Mucosa of stomach (tissue), 1 donor: ENCODE measurements around the gene OR51A7.
"Not testable (repeated sequence)": the region's sequence is repeated elsewhere in the genome, so short reads cannot be mapped to it uniquely, and the experiment has no call there.

Source experiments
- H3K27me3 ChIP-seq: one replicate; pipeline ENCODE4 v1.7.0; 2013; ENCODE audit warnings: mild to moderate bottlenecking, low read length; ENCODE audit not compliant: control insufficient read depth, insufficient read depth
- H3K36me3 ChIP-seq: one replicate; pipeline ENCODE4 v1.7.0; 2013; ENCODE audit warnings: low read length; ENCODE audit not compliant: control insufficient read depth, insufficient read depth
- H3K4me1 ChIP-seq: one replicate; pipeline ENCODE4 v1.7.0; 2013; ENCODE audit warnings: mild to moderate bottlenecking, low read length; ENCODE audit not compliant: control insufficient read depth, insufficient read depth
- H3K4me3 ChIP-seq: one replicate; pipeline ENCODE4 v1.7.0; 2013; ENCODE audit warnings: low read length
- H3K9ac ChIP-seq: one replicate; pipeline ENCODE4 v1.7.0; 2013; ENCODE audit warnings: mild to moderate bottlenecking, low read length, moderate library complexity
- H3K9me3 ChIP-seq: one replicate; pipeline ENCODE4 v1.7.0; 2013; ENCODE audit warnings: mild to moderate bottlenecking, low read length, moderate library complexity; ENCODE audit not compliant: control insufficient read depth
- donor health status: Pancreatic carcinoma.

OR51A7 gene

DNA sequence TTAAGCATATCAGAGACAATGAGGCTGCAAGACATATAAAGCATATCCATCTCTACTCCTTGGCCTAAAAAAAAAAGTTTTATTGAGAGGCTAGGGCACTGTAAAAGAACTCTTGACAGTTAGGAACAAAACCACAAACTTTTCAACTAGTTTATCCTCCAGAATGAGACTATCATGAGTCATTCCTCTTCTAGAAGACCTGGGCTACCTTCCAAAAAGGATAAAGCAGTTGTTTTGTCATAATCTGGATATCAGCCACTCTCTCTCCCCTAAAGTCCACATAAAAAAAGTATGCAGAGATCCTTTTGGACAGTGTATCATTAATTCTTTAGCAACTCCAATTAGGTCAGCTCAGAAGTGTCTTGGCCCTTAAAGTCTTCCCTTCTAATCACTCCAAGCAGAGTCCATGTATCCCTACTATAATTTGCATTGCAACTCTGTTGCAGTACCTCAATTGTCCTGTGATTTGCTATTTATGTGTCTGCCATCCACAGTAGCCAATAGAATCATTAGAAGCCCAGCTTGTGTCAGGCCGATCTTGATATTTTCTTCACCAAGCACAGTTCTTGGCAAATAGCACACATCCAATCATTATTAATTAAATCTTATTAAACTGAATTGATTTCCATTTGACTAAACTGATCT is 11.5 kb upstream of the OR51A7 start:
- Histone ChIP-seq H3K4me3 (no peak overlapping the region), H3K4me1 (no peaks in the 10 kb centered on the region), H3K36me3 (no peaks in the 10 kb centered on the region), H3K27me3 (no peaks in the 10 kb centered on the region), H3K9me3 (no peaks in the 10 kb centered on the region), H3K9ac (no peak overlapping the region)

DNA sequence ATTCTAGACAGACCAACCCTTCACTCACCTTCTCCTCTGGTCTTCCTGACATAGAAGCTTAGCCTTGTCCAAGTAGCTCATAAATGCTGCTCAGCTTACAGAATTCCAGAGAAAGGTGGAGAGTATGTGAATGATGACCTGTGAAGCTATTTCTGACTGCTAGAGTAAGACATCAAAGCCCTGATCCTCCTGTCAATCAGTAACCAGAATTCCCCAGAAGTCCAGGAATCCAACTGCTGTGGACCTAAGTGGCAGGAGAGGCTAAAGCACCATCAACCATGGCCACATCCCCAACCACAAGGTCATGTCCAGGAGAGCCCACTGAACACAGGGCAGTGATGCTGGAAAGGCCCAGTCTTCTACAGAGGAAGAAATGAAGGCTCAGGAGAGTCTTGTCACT is 13.0 kb downstream of the OR51A7 start:
- no peaks in the 10 kb centered on the region for H3K9me3 ChIP-seq
- no peaks in the 10 kb centered on the region for H3K27me3 ChIP-seq
- H3K4me1 ChIP-seq, result no peaks in the 10 kb centered on the region
- no peak overlapping the region for H3K9ac ChIP-seq
- no peak overlapping the region for H3K4me3 ChIP-seq
- H3K36me3 ChIP-seq, result no peaks in the 10 kb centered on the region

DNA sequence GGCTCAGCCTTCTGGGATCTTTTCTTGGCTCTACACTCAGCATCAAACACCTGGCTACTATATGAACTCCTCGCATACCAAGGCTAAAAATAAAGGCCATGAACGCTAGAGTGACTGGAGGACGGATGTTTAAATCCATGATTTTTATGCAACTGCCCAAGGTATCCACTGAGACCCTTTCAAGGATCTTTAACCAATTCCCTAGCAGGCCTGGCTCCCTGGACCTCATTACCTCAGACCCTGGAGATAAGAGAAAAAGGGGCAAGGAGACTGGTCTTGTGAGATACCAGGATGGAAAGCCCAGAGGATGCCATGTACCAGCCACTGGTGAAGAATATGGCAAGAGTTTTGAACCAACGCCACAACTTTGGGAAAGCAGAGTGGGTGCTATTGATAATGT is 15.7 kb downstream of the OR51A7 start, which contains the start of gene OR51G2:
TSS of gene OR51G2 (minus strand) at position 101 of the 400 bp plus-strand sequence. CDS start 3,687 bp downstream, outside the sequence.
- H3K4me3 ChIP-seq, result no peak within 1 kb of the TSS
- no peaks in the 10 kb centered on the region for H3K9me3 ChIP-seq
- H3K27me3 ChIP-seq, result no peaks in the 10 kb centered on the region
- no peaks in the 10 kb centered on the region for H3K4me1 ChIP-seq
- H3K9ac ChIP-seq, result no peak within 1 kb of the TSS
- H3K36me3 ChIP-seq, result no peaks in the 10 kb centered on the region

DNA sequence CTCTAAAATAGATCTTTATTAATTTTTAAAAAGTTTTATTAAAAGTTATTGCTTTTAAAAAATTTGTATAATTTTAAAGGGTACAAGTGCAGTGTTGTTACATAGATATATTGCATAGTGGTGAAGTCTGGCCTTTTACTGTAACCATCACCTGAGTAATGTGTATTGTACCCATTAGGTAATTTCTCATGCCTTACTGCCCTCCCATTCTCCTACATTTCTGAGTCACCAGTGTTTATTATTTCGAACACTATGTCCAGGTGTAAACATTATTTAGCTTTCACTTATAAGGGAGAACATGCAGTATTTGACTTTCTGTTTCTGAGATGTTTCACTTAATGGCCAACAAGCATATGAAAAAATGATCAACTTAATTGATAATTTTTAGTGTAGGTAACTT is 18.2 kb downstream of the OR51A7 start:
- Histone ChIP-seq H3K4me3 (no peak overlapping the region), H3K27me3 (no peaks in the 10 kb centered on the region), H3K36me3 (no peaks in the 10 kb centered on the region), H3K9ac (no peak overlapping the region), H3K4me1 (no peaks in the 10 kb centered on the region), H3K9me3 (no peaks in the 10 kb centered on the region)

DNA sequence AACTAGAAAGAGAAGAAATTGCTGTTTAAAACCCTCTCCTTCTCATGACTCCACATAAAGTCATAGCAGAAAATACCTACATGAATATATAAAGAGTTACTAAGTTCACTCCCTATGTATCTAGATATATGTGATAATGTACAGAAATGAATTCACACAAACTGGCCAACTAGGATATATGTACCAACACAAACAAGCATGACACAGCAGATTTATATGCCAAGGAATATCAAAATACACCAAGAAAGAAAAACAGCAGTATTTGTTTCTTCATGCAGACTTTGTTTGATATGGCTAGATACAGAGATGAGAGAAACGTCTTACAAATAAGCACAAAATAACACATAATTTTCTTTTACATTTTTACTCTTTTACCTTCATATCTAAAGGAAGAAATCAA is 18.7 kb downstream of the OR51A7 start:
- no peak overlapping the region for H3K9ac ChIP-seq

DNA sequence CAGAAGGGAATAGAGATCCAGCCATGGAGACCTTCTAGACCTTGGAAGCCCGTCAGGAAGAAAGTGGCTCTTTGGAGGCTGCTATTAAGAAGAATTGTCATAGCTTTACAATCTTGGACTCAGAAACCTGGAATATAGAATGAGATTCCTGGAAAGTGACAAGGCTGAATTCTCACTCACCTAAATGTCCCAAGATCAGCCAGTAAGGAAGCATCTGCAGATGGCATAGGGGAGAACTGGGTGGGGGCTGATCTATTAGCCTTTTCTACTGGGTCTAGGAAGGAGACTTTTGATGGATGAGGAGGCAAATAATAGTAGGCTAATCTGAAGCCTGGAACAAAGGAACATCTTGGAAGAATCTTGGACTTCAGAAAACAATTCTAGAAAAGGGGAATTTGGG is 20.7 kb downstream of the OR51A7 start, which contains the start of gene OR51G1:
TSS of gene OR51G1 (minus strand) at position 101 of the 400 bp plus-strand sequence. CDS start at position 101, 0 bp downstream.
- H3K4me3 ChIP-seq, result no peak within 1 kb of the TSS
- no peak within 1 kb of the TSS for H3K9ac ChIP-seq
- no peaks in the 10 kb centered on the region for H3K27me3 ChIP-seq
- H3K9me3 ChIP-seq, result no peaks in the 10 kb centered on the region
- H3K36me3 ChIP-seq, result no peaks in the 10 kb centered on the region
- H3K4me1 ChIP-seq, result no peaks in the 10 kb centered on the region

More for the DNA sequence above, 18.7 kb downstream of the OR51A7 start:
- no peaks in the 10 kb centered on the region for H3K9me3 ChIP-seq
- H3K27me3 ChIP-seq, result no peaks in the 10 kb centered on the region
- no peak overlapping the region for H3K4me3 ChIP-seq
- H3K4me1 ChIP-seq, result no peaks in the 10 kb centered on the region
- no peaks in the 10 kb centered on the region for H3K36me3 ChIP-seq

DNA sequence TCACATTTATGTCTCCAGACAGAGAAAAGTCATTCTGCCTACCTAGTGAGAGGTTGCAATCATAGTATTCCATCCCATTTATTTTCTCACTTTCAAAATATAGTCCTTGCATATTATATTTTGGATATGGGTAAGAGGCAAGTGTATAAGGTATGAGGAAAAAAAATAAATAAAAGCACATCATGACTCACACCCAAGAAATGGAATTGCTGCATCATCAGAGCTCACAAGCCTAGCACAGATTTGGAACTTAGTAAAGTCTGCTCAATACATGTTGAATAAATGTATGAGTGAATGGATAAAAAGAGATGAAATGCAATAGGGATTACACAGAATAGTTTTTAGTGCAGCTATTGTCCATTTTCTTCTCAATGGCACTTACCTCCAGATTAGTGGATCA is 23.0 kb downstream of the OR51A7 start:
- no peaks in the 10 kb centered on the region for H3K4me1 ChIP-seq
- H3K9me3 ChIP-seq, result no peaks in the 10 kb centered on the region
- no peak overlapping the region for H3K4me3 ChIP-seq
- no peaks in the 10 kb centered on the region for H3K27me3 ChIP-seq
- H3K9ac ChIP-seq, result no peak overlapping the region
- no peaks in the 10 kb centered on the region for H3K36me3 ChIP-seq

DNA sequence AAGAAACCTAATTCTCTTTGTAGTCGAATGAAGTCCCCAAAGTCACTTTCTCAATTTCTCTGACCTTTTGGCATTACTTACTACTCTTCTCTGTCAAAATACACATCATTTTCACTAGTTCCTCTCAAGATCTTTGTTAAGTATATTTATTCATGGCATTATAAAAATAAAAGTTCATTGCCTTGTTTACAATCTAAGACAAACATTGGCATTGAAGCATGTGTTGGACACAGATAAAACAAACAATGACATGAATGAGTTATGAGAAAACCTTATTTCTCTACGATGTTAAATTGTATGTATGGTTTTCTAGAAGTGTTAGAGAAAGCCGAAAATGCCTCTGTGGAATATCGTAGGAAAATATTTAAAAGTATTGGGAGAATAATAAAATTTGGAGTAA is 29.2 kb downstream of the OR51A7 start:
- Histone ChIP-seq H3K27me3 (no peaks in the 10 kb centered on the region), H3K4me1 (no peaks in the 10 kb centered on the region), H3K9me3 (no peaks in the 10 kb centered on the region), H3K9ac (no peak overlapping the region), H3K4me3 (no peak overlapping the region), H3K36me3 (no peaks in the 10 kb centered on the region)

DNA sequence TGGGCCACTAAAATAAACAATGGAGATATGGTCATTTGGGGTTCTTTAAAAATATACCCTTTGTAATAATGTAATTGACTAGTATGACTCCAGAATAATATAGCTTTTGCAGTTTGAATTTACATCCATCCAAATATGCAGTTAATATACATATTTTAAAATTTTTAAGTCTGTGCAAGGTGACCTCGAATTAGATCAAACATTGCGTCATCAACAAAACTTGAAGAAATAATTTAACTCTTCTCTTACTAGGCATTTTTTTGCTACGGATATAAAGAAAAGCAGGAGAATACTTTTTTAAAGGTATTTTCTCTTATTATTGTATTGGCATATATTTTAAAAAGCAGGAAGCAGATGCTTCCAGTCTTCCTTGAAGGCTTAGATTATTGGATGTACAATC is 33.2 kb downstream of the OR51A7 start:
- H3K9me3 ChIP-seq, result no peaks in the 10 kb centered on the region
- no peak overlapping the region for H3K9ac ChIP-seq
- H3K4me1 ChIP-seq, result no peaks in the 10 kb centered on the region
- H3K27me3 ChIP-seq, result no peaks in the 10 kb centered on the region
- no peak overlapping the region for H3K4me3 ChIP-seq
- H3K36me3 ChIP-seq, result no peaks in the 10 kb centered on the region

DNA sequence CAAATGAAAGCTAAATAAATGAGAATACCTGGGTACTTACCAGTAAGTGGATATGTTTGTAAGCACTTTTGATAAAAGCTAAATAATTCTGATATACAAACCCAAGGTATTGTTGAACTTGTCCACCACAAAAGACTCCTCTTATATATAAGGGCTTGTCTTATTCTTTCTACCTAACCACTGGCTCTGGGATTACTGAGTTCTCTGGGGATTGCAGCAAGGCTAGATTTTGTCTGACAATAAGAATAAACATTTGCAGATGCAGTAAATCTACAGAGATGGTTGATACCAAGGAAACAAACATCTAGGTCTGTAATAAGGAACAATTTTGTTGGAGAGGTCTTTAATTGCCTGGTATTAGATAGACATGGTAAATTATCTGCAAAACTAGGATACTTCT is 43.9 kb downstream of the OR51A7 start, which contains the start of gene OR51A4:
TSS of gene OR51A4 (minus strand) at position 101 of the 400 bp plus-strand sequence. CDS start 505 bp downstream, outside the sequence.
- Histone ChIP-seq H3K9me3 (no peaks in the 10 kb centered on the region), H3K36me3 (no peaks in the 10 kb centered on the region), H3K4me1 (no peaks in the 10 kb centered on the region), H3K4me3 (no peak within 1 kb of the TSS), H3K27me3 (no peaks in the 10 kb centered on the region), H3K9ac (no peak within 1 kb of the TSS)

DNA sequence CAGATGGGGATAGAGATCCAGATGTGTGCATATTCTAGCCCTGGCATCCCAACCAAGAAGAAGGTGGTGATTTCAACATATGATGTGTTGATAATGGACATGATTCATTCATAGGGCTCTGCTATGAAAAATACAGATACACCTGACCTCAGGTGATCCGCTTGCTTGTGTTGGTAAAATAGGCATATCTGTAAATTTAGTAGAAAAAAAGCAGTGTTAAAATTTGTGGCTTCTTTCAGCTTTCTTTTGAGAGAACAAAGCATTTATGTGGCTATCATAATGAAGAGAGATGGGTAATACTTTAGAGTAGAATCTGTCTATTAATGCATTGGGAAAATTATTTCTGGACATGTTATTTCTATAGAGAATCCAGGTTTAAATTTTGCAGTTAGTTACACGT is 52.0 kb downstream of the OR51A7 start, which contains the start of gene OR51A2:
TSS of gene OR51A2 (minus strand) at position 101 of the 400 bp plus-strand sequence. CDS start at position 101, 0 bp downstream.
- H3K9me3 ChIP-seq, H3K9ac ChIP-seq, H3K4me1 ChIP-seq: not testable (repeated sequence)

DNA sequence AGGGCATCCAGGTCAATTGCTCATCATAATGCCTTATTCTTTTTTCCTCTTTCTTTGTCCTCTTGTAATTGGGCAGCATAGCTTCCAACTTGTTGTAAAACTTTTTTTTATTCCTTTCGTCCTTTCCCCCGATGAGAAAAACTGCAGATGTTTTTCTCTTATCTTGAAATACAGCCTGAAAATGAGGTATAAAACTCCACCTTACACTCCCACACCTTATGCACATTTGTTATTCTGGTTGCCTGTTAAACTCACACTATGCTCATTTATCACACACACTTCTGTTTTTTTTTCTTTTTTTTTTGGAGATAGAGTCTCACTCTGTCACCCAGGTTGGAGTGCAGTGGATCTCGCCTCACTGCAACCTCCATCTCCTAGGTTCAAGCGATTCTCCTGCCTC is 53.8 kb downstream of the OR51A7 start:
- Histone ChIP-seq H3K9me3 (no peaks in the 10 kb centered on the region), H3K4me3 (no peak overlapping the region), H3K9ac (no peak overlapping the region), H3K36me3 (no peaks in the 10 kb centered on the region), H3K4me1 (no peaks in the 10 kb centered on the region), H3K27me3 (no peaks in the 10 kb centered on the region)

More for the DNA sequence above, 52.0 kb downstream of the OR51A7 start, which contains the start of gene OR51A2:
- H3K27me3 ChIP-seq, H3K36me3 ChIP-seq, H3K4me3 ChIP-seq: not testable (repeated sequence)
